Measurements from ENCODE around the gene APOL6. TPM values are rescaled to one million over a fixed set of nuclear protein-coding genes. Genes with fewer than 3 reads are reported as not detected.
A peak's percentile ranks its signal among the peaks of the same experiment; 100 is the strongest.

Gene APOL6
- total and polyA plus RNA-seq, 2 donors (not counting 3 experiments of a cell fraction or from before 2014, with no cell fraction given), result 0.33 to 3.0 TPM

DNA sequence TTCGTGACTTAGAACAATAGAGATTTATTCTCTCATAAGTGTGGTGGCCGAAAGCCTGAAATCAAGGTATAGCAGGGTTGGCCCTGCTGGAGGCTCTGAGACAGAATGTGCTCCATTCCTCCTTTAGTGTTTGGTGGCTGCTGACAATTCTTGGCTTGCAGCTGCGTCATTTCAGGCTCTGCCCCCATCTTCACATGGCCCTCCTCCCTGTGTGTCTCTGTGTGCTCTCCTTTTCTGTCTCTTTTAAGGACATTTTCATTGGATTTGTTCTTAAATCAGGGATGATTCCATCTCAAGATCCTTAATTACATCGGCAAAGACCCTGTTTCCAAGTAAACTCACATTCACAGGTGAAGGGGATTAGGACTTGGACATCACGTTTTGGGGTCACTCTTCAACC lies 10.2 kb upstream of the APOL6 start:
- CTCF ChIA-PET, result interaction anchor here (0.7 to 0.9 kb wide), 3 partner anchors 10 to 428 kb away, joined by 3 read pairs; partner anchors contain the start of gene APOL6
- no peak for DNase-seq (ENCODE audit: low read depth, low spot score)
- H3K4me2 ChIP-seq (ENCODE audit: insufficient read depth, low read length), result no peak overlapping the region

More for the DNA sequence above, 10.2 kb upstream of the APOL6 start:
- Histone ChIP-seq H3K9me1 (replicated peaks; ENCODE audit: control insufficient read depth, extremely low read depth, insufficient read depth, low read length) (no peaks in the 10 kb centered on the region), H3K27ac (ENCODE audit: insufficient read depth, low read depth, low read length) (no peak overlapping the region), H3K9ac (replicated peaks; ENCODE audit: extremely low read depth, insufficient read depth, low read length) (no peak overlapping the region), H3K79me2 (ENCODE audit: control insufficient read depth, insufficient read depth, low read length) (no peaks in the 10 kb centered on the region), H3K4me1 (ENCODE audit: control insufficient read depth, extremely low read depth, insufficient read depth, low read length) (no peaks in the 10 kb centered on the region), H4K20me1 (replicated peaks; ENCODE audit: control insufficient read depth, extremely low read depth, insufficient read depth, low read length) (no peaks in the 10 kb centered on the region), H3K36me3 (ENCODE audit: control insufficient read depth in 2 of 2, extremely low read depth in 1 of 2, insufficient read depth in 2 of 2, low read length in 2 of 2) (no peaks in the 10 kb centered on the region), H3K4me3 (replicated peaks in 1 of 3; ENCODE audit: insufficient read depth in 1 of 3, low read depth in 1 of 3, low read length in 3 of 3) (no peak overlapping the region), H3K9me3 (replicated peaks; ENCODE audit: control insufficient read depth, insufficient read depth, low read length) (no peaks in the 10 kb centered on the region), H3K27me3 (ENCODE audit: control insufficient read depth in 2 of 2, insufficient read depth in 2 of 2, low read length in 2 of 2) (peaks cover 3 to 5% of the 10 kb centered on the region in 2 experiments), H2AFZ (ENCODE audit: low read depth, low read length) (peak overlapping the region; percentile 72)
- FAIRE-seq, result no peak
- POLR2A ChIA-PET, result no interaction called here
- TF ChIP-seq FOS (IDR thresholded peaks at IDR 0.05; ENCODE audit: borderline replicate concordance, insufficient read depth, low read length) (no peak), MYC (IDR thresholded peaks at IDR 0.05; ENCODE audit: low read depth, low read length) (no peak), JUN (IDR thresholded peaks at IDR 0.05; ENCODE audit: borderline replicate concordance, insufficient read depth, insufficient read length, low read depth) (no peak), POLR2A (IDR thresholded peaks at IDR 0.05; ENCODE audit: low read depth, low read length) (no peak), GATA2 (IDR thresholded peaks at IDR 0.05; ENCODE audit: insufficient read depth, insufficient read length, low read depth, low read length) (no peak), POLR2AphosphoS5 (IDR thresholded peaks at IDR 0.05; ENCODE audit: insufficient read depth, low read depth, low read length) (no peak), EZH2 (IDR thresholded peaks at IDR 0.05; ENCODE audit: borderline replicate concordance, low read depth, low read length, severe bottlenecking) (no peak)
- TF ChIP-seq, protein P1, sequence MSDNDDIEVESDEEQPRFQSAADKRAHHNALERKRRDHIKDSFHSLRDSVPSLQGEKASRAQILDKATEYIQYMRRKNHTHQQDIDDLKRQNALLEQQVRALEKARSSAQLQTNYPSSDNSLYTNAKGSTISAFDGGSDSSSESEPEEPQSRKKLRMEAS (IDR thresholded peaks at IDR 0.05; ENCODE audit: insufficient read depth, insufficient read length), result no peak
- TF ChIP-seq, protein P2, sequence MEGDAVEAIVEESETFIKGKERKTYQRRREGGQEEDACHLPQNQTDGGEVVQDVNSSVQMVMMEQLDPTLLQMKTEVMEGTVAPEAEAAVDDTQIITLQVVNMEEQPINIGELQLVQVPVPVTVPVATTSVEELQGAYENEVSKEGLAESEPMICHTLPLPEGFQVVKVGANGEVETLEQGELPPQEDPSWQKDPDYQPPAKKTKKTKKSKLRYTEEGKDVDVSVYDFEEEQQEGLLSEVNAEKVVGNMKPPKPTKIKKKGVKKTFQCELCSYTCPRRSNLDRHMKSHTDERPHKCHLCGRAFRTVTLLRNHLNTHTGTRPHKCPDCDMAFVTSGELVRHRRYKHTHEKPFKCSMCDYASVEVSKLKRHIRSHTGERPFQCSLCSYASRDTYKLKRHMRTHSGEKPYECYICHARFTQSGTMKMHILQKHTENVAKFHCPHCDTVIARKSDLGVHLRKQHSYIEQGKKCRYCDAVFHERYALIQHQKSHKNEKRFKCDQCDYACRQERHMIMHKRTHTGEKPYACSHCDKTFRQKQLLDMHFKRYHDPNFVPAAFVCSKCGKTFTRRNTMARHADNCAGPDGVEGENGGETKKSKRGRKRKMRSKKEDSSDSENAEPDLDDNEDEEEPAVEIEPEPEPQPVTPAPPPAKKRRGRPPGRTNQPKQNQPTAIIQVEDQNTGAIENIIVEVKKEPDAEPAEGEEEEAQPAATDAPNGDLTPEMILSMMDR (IDR thresholded peaks at IDR 0.05; ENCODE audit: extremely low read depth in 1 of 2, insufficient read depth in 1 of 2, low read depth in 1 of 2, low read length in 2 of 2), result no peak
- intact Hi-C loops (cut with micrococcal nuclease), result no loop called here
- dilution Hi-C loops (cut with MboI; ENCODE audit: extremely low pct_ligation_motif_present, low sequenced_read_pairs), result no loop called here
- no TSS peak for BruUV-seq (replicated peaks)
